GM19240 (cell line): Measurements from ENCODE around the gene OSBPL3.

Source experiments
- DNase-seq: peaks from one replicate; pipeline ENCODE4 v3.0.0; 2011; ENCODE audit warnings: low spot score; ENCODE audit not compliant: insufficient read length

The OSBPL3 gene

DNA sequence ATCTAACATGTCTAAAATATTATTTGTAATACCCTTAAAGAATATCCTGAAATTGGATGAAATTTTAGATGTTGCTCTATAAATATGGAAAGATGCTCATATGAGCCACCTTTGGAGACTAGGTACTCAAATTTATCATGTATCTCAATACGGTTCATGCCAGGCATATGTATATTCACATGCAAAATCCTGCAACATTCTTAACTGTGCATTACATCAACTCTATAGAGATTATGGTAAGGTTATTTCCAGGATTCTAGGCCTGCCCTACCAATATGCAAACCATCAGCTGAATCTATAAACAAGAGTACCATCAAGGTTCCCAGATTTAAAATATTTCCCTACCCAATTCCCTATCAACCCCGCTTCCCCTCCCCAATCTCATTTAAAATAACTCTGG, 27.5 kb downstream of the OSBPL3 start:
- DNase-seq = no peak

DNA sequence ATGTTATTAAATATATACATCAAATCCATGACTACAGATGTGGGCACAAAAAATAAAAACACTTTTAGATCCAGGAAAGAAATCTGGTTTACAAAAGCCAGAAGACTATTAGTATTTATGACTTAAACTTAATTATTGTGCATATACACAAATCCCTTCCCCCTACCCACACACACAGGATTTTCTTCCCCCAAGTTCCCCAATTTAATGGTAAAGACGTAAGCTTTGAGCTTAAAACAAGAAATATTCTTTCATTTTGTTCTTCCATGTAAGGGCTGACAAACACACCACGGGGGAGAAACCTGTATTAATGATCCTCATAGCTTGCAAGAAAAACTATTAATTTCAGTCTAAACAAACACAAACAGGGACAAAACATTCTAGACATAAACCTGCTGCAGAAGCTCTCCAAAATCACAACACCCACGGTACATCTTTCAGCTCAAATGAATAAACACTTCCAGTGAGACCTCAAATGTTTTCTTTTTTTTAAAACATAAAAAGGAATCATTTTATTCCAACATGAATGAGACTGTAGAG, 28.5 kb downstream of the OSBPL3 start:
- DNase-seq = no peak

DNA sequence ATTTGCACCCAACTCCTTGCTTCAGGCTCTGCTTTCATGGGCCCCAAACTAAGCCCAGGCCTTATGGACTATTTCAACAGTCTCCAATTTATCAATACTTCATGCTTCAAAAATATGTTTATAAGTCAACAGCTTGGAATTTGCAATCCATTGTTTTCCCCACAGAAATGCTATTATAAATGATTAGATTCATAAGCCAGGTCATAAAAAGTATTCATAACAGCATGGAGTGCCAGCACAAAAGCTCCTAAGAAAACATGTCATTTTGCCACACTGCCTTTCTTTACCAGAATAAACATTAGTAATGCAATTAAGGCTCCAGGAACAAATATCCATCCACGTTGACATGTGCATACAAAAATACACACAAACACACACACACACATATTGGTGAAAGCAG, 30.1 kb downstream of the OSBPL3 start:
- no peak for DNase-seq

DNA sequence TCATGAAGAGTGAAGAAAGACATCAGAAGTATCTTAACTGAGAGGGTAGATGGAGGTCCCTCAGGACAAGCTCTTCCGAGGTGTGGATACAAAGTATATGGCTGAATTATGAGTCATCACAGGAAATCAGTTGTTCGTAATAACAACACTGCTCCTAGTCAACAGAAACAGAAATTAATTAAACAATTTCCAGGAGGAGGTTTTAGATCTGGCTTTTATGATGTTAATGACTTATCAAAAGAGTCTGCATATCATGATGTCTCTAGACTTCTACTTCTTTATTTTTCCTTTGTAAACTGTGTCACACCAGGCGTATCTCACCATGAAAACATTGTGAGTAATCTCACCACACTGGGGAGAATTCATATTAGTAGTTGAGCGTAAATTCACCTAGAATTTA, 31.2 kb downstream of the OSBPL3 start:
- DNase-seq = no peak

DNA sequence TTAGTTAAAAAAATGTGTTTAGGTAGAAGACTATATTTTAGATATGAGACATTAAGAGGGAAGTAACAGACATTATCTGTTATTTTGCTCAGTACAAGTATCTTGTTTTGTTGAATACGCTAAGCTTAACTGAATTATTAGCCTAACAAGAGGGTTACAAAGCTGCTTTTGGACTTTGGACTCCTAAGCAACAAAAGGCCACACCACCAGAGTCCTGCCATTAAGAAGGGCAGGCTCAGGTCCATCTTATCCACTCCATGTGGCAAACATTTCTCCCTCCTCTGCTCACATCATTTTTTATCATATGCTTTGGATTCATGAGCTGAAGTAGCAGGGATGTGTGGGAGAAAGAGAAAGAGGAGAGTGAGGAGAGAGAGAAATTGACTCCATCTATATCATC, 33.5 kb downstream of the OSBPL3 start:
- DNase-seq = no peak

DNA sequence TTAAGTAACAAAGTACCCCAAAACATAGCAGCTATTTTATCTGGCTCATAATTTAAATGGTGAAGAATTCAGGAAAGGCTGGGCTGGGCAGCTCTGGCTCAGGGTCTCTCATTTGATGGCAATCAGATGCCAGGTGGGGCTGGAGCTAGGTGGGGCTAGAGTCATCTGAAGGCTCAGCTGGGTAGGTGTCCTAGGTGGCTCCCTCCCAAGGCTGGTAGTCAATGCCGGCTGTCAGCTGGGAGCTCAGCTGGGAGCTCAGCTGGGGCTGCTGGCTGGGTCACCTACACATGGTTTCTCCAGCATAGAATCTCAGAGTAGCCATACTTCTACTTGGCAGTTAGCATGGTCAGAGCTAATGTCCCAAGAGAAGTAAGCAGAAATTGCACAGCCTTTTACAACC, 34.1 kb downstream of the OSBPL3 start:
- no peak for DNase-seq

DNA sequence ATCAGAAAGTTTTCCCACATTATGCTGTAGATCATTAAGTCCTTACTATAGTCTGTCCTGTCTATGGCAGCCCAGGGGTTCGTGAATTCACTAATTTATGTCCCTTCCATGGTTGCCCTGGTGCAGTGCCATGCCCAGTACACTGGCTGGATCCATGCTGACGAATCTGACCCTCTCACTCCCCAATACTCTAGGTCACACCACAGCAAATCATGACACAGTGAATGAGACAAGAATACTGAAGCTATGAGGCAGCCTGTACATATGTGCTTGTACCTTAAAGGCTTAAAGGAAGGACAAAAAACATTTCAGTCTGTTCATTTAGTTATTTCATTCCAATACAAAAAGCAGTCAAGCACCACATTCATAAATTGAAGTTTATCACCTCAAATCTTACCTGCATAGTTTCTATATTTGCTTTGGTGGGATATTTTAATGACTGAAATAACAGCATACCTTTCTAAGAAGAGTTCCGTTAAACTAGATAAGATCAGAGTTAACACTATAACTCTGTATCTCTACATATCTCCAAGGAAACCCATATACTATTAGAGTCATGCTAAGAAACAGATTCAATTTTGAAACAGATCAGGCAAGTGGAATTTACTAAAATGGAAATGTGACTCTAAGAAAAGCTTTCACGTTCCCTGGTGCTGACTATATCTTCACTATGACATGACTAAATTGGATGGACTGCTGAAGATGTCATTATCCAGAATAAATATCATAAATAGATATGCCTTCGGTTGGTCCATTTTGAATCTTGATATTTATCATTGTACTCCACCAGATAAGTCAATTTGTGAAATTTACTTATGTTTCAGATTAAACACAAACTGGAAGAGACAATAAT, 36.7 kb downstream of the OSBPL3 start:
- DNase-seq = no peak

DNA sequence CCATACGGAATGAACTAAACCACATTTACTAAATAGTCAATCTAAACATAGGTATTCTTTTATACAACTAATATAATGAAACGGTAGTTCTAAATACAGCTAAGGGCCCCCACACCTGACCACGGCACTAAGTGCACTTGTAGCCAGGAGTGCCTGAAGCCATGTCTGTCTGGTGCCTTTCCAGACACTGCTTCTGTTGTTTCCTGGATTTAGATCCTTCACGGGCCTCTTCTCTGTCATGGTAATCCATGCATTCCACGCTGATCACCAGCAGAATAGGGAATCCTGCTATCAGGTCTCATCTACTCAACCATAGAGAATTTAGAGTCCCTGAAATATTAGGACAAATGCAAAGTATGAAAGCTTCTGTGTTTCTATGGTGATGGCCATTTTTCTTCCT, 37.8 kb downstream of the OSBPL3 start:
- no peak for DNase-seq

DNA sequence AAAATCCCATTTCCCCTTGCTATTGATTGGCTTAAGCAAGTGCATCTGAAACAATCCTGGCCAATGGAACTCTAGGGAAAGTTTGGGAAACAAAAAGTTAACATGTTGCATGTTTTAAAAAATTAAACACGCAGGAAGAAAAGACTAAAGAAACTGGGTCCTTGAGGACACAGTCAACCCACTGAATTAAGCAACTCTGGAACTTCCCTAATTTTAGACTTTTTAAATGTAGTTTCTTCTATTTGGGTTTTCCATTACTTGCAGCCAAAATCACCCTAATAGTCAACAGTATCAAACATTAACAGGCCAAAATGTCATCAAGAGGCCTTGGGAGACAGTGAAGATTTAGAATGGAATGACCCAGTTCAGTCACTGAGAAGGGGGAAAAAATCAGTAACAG, 40.6 kb downstream of the OSBPL3 start:
- DNase-seq = no peak

DNA sequence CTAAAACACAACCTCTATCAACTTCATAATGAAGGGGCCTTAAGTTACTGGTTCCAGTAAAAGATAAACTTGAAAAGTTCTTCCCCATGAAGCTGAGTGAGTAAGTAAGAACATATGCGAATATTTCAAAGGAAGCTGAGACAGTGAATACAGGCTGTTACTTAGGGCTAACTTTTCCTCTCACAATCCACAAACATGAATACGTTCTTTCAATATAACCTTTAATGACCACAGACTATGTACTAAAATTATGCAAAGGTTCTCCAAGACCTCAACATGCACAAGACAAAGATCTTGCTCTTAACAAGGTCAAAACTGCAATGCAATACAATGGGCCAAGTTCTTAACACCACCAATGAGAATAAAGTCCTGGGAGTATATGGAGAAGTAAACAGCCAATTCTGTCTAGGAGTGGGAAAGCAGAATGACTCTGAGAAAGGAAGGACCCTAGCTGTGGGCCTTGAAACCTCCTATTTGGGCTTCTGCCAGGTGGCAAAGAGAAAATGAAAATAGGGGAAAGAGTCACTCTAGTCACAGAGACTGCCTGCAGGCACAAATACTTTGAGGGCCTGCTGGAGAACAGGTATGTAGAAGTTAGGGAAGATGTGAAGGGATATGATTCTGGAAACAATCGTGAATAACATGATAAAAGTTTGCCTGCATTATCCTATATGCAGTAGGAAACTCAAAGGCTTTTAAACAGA, 43.7 kb downstream of the OSBPL3 start:
- no peak for DNase-seq

DNA sequence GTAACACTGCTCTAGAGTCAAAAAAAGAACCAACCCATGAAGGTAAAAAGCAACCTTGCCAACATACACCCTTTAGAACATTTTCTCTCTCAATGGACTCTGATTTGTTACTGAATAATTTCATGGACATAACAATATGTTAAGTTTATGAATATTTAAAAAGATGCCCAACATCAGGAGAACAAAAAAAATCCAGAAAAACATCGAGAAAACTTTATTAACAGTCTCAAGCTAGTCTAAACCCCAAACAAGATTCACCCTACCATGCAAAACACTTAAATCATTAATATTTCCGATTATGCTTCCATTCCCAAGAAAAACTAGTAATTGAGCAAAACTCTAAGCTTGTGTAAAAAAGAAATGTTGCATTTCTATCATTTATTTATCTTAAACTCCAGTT, 46.7 kb downstream of the OSBPL3 start:
- DNase-seq = no peak

DNA sequence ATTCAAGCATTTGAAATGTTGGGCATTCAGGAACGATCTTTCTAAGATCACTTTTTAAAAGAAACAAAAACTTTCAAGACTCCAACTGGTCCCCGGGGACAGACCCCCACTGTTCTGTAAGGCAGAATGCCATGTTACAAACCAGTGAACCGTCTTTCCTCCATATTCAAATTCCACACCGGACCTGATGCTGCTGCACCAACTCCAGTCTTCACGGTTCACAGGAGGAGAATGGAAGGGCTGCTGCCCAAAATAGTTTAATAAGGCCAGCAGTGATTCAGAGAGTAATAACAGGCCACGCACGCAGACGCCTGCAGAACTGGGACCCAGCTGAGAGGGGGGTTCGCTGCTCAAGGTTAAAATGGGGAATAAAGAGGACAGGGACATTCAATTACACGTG, 47.2 kb downstream of the OSBPL3 start:
- no peak for DNase-seq

DNA sequence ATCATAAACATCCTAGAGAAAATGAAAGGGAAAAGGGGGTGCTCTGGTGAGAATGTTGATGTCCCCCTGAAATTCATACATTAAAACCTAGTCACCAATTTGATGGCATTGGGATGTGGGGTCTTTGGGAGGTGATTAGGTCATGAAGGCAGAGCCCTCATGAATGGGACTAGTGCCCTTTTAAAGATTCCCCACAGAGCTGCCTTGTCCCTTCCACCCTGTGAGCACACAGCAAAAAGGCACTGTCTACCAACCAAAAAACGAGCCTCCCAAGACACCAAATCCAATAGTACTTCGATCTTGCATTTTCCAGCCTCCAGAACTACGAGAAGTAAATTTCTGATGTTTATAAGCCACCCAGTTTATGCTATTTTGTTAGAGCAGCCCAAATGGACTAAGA, 47.6 kb downstream of the OSBPL3 start:
- DNase-seq = no peak

DNA sequence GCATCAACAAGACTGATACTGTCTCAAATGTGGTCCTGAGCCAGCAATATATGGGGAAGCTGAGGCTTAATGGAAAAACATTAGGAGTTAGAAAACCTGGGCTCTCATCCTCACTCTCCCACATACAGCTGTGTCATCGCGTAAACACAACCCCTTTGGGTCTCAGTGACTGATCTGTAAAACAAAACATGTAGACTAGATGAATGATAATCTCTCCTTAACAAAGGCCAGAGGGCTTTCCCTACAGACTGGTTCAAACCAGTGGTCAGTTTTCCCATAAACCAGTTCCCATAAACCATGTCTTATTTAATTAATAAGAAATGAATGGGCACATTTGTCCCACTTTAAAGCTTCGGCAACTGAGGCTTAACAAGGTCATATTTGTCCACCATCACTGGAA, 48.1 kb downstream of the OSBPL3 start:
- DNase-seq = no peak

DNA sequence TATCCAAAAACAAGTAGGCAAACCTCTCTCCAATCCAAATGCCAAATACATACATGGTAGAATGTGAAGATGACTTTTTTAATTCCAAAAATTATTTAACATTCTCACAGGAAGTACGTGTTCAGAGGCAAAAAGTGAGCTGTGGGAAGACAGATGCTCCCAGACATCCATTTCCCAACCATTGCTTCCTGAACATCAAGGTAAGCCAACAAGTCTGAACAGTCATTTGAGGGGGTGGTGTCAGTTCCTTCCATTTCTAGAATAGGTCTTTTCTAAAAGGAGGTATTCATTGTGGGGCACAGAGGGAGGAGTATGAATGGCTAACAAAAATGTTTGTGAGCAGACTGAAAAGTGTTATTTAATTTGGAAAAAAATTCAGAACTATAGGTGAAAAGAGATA, 49.1 kb downstream of the OSBPL3 start:
- DNase-seq = no peak

DNA sequence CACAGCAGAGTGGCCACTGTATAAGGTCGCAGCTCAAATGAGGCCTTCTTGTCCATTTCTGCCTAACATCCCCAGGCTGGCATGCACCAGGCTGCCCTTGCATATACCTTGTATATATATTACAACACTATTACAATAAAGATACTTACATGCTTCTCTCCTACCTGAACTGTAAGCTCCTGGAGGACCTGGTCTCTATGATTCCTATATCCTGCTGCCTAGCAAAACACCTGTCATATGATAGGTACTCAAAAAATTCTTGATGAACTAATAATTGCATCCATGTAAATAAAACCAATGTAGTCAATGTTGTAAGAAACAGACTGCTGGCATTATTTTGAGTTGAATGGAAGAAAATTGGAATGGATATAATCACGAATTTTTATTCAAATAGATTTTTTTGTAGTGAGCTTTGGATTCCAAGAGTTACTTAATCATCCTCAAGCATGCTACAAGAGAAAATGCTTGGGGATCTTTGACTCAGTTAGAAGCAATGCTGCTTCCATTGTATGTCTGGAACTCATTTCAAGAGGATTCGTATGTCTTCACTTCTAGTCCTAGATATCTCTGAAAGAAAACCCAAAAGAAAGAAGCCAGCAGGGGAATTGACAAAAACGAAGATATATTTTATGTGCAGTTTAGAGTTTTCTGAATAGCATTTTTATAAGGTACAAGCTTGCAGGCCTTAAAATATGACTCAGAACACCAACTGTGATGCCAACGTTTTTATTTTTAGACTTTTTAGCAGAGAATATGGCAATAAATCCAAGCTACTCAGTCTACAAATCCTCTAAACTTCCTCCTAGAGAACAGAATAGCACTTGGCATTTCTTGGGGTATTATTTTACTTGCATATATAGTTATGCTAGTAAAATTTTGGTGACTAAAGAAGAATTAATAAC, 53.1 kb downstream of the OSBPL3 start:
- DNase-seq = no peak

DNA sequence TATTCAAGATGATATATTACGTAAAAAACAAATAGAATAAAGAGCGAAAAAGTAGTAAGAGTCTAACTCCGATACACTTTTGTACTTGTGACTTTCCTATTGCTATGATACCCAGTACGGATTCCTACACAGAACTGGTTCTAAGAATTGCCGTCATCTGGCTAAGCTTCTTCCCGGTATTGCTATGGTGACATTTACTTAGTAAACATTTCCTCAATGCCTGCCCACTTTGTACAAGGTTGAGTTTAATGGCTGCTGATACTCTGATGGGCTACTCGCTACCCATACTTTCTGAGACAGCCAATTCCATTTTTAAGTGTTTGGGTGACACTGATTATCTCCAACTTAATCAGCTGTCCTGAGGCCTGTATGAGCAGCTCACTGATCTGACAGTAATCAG, 55.6 kb downstream of the OSBPL3 start:
- no peak for DNase-seq

DNA sequence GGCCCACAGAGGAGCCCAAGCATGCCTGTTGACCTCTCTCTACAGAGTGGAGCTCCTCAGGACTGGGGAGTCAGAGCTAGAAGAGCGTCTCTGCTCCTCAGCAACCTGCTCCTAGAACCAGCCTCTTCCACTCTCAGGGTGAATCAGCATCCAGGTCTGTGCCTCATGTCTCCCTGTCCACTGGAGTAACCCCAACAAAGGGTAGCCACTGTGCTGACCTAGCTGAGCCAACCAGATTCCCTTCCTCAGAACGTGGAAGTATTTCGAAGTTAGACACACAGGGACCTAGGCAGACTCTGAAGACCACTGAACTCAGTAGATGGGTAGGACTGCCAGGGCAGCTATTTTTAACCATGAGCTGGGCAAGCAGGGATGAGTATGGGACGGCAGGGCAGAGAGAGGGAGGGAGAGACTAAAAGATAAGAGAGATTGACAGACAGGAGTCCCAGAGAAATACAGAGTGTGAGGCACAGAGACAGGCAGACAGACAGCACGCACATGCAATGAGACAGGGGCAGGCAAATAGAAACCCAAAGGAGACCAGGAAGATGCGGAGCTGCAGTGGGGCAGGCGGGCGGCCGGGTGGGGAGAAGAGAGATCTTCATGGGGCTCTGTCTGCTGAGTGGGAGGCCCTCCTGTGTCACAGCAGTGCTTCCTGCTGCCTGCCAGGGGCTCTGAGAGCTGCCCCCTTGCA, 56.7 kb downstream of the OSBPL3 start:
- no peak for DNase-seq

DNA sequence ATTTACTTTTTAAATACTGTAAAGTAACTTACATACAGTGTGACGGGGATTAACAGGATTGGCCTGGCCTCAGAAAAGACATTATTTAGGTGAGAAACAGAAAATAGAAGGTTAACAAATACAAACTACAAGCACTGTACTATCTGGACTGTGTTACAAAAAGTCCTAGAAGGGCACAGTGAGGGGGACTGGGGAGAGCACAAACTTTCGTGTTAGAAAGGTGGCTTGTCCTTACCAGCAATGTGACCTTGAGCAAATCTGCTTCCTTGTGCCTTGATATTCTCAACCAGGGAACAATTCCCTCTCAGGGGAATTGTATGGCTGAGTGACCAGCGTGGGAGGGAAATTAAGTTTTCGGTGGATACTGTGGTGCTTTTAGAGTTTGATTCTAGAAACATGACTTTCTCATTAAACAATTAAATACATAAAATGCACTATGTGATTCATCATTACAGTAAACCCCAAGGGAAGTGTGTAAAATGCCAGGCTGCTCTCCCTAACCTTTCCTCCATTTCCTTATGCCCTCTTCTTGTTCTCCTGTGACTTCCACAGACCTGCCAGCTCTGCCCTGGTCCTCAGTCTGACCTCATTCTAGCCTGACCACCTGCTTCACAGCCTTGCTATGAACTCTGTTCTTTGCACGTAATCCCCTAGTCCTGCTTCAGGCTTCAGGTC, 57.7 kb downstream of the OSBPL3 start:
- no peak for DNase-seq

DNA sequence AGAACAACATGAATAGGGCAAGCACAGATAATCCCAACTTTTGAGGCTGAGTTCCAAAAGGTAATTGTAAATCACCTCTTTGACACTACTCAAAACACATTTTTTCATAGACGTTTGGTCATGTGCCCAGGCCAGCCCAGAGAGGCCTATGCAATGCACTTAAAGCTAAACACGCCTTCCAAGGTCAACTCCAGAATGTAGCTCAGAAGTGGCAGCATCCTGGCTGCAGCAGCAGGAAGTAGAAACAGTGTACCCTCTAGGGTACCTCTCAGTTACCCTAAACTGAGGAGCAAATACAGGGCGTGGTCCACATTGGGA, 58.7 kb downstream of the OSBPL3 start:
- DNase-seq = no peak
